ENCODE measurements around the gene RECQL5.

RECQL5 gene

GRCh38 chr17:75632428-75632827 lies 34.5 kb downstream of the RECQL5 start:
- no peak for FAIRE-seq

- FAIRE-seq, result no peak
Observed at GRCh38 chr17:75631353-75631752, 35.6 kb downstream of the RECQL5 start.

GRCh38 chr17:75630071-75630917 lies 36.7 kb downstream of the RECQL5 start:
- FAIRE-seq, result no peak

GRCh38 chr17:75629157-75629556 lies 37.8 kb downstream of the RECQL5 start:
- no peak for FAIRE-seq

GRCh38 chr17:75628425-75628824 lies 38.5 kb downstream of the RECQL5 start:
- FAIRE-seq, result no peak

- FAIRE-seq, result no peak
Observed at GRCh38 chr17:75627094-75627493, 39.9 kb downstream of the RECQL5 start.

- FAIRE-seq, result no peak
Observed at GRCh38 chr17:75626496-75627038, 40.4 kb downstream of the RECQL5 start.

- no peak for FAIRE-seq
Observed at GRCh38 chr17:75625813-75626486, 41.0 kb downstream of the RECQL5 start.

- no peak for FAIRE-seq
Observed at GRCh38 chr17:75624714-75625345, 42.1 kb downstream of the RECQL5 start.

- no peak for FAIRE-seq
Observed at GRCh38 chr17:75624021-75624420, 42.9 kb downstream of the RECQL5 start.

GRCh38 chr17:75623386-75623785 lies 43.6 kb downstream of the RECQL5 start:
- FAIRE-seq, result no peak

GRCh38 chr17:75622771-75623273 lies 44.1 kb downstream of the RECQL5 start:
- no peak for FAIRE-seq

- no peak for FAIRE-seq
Observed at GRCh38 chr17:75622076-75622475, 44.9 kb downstream of the RECQL5 start.

- no peak for FAIRE-seq
Observed at GRCh38 chr17:75621489-75621888, 45.5 kb downstream of the RECQL5 start.

GRCh38 chr17:75619506-75620431 lies 47.2 kb downstream of the RECQL5 start:
- no peak for FAIRE-seq

- FAIRE-seq, result no peak
Observed at GRCh38 chr17:75617675-75618074, 49.3 kb downstream of the RECQL5 start.

- FAIRE-seq, result no peak
Observed at GRCh38 chr17:75617218-75617617, 49.7 kb downstream of the RECQL5 start.

GRCh38 chr17:75616521-75617122 lies 50.3 kb downstream of the RECQL5 start:
- FAIRE-seq, result no peak

GRCh38 chr17:75615301-75615700 lies 51.7 kb downstream of the RECQL5 start:
- no peak for FAIRE-seq

GRCh38 chr17:75614556-75615270 lies 52.2 kb downstream of the RECQL5 start:
- no peak for FAIRE-seq

- FAIRE-seq, result no peak
Observed at GRCh38 chr17:75614006-75614405, 52.9 kb downstream of the RECQL5 start.
